T follicular helper cell (primary cell): ENCODE data around the gene KRTAP12-2.
A peak's percentile ranks its signal among the peaks of the same experiment; 100 is the strongest.
"Not testable (repeated sequence)": the region's sequence is repeated elsewhere in the genome, so short reads cannot be mapped to it uniquely, and the experiment has no call there.

Experiments used
- DNase-seq: peaks from one replicate; pipeline ENCODE4 v3.0.0-alpha.2; 2020; ENCODE audit warnings: low read depth

Gene KRTAP12-2

DNA sequence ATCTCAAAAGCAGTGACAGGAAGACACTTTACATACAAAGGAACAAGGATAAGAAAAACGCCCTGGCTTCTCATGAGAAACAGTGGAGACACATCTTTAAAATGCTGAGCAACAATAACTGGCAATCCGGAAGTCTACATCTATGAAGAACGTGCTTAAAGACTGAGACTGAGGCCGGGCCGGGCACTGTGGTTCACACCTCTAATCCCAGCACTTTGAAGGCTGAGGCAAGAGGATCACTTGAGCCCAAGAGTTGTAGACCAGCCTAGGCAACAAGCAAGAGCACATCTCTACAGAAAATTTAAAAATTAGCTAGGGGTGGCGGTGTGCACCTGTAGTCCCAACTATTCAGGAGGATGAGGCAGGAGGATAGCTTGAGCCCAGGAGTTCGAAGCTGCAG lies 17.4 kb upstream of the KRTAP12-2 start:
- DNase-seq, result no peak

DNA sequence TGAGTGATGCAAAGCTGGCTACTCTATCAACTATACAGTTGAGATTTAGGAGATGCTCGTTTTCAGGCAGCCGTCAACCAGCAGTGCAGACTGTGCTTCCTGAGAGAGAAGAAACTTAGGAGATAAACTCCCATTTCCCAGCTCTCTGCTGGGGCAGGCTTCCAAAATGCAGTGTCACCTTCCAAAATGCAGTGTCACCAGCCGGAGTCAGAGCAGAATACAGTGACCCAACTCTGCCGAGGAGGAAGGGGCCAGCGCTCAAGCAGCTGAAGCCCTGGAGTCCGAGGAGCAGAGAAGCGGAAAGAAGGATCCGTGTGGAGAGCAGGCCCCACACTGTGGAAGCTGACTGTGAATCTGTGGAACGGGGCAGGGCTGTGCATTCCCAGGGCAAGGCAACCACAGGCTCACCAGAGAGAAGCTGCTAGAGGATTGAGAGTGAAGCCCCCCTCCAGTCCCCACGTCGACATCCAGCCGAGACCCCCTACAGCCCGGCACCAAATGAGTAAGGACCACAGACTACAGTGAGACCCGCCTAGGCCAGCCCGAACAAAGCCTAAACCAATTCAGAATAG lies 15.9 kb upstream of the KRTAP12-2 start:
- DNase-seq, result no peak

DNA sequence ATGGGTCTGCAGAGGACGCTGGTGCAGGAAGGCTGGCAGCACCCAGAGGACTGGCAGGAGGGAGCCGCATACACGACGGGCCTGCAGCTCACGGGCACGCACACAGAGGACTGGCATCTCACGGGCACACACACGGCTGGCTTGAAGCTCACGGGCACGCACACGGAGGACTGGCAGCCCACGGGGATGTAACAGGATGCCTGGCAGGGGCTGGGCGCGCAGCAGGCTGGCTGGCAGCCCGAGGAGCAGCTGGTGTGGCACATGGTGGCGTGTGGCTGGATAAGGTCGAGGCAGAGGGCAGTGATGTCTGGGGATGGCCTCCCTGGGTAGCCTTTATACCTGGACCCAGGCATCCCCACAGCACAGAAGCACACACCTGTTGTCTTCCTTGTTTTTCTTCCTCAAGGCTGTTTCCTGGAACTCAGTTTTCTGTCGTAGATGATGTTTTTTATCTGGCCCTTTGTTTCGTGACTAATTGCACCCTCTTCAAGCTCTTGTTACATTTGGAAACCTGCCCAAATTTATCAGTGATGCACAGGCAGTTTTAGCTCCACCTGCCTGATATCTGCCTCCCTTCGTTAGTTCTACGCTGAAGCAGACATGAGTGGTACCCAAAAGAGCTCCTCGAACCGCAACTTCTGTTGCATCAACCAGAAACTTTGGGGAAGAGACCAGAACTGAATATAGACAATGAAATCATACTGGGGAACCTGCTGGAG lies 15.3 kb upstream of the KRTAP12-2 start, which contains the start of gene KRTAP12-1:
KRTAP12-1 (minus strand) TSS at position 303 of the 719 bp plus-strand sequence; CDS start at position 263, 40 bp downstream.
- DNase-seq, result no peak

DNA sequence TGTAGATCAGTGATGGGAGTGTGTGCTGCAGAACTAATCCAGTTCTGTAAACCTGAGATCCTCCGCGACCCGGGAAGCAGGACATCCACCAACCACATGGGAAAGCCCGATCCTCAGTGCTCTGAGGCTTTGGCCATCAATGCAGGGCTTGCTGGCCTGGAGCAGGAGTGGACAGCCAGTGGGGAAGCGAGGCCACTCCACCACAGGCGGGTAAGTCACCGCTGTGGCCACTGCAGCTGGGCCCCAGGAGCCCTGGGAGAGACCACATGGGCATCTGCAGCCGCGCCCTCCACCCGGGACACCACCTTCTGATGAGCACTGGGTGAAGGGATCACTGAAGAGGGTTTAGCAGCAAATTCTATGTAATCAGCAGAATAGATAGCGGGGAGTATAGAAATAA lies 14.4 kb upstream of the KRTAP12-2 start:
- no peak for DNase-seq

DNA sequence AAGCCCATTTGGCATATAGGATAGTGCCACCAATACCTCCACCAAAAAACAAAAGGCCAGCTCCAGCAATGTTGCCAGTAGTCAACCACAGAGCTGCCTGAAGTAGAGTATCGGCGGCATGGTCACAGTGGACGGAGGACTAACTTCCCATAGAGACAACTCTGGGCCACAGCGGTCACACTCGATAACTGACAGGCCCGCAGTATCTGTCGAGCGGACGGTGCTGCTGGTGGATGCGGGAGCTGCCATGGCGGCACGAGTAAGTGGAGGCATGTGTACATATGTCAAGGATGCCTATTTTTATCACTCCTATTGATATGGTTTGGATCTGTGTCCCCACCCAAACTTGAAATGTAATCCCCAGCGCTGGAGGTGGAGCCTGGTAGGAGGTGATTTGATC lies 11.2 kb upstream of the KRTAP12-2 start:
- DNase-seq, result no peak

DNA sequence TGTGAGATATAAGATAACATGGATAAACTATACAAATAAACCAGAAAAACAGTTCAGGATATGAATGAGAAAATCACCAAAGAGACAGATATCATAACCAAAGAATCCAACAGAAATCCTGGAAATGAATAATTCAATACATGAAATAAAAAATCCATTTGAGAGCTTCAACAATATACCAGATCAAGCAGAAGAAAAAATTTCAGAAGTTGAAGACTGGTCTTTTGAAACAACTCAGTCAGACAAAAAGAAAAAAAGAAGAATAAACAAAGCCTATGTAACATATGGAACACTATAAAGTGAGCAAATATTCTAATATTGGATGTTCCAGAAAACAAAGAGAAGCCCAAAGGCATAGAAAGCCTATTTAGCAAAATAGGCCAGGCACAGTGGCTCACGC lies 5.2 kb upstream of the KRTAP12-2 start:
- no peak for DNase-seq

- no peak for DNase-seq
These were observed 4.1 kb upstream of the KRTAP12-2 start for GRCh38 chr21:44670642-44671432.

GRCh38 chr21:44667612-44668011 lies 885 bp upstream of the KRTAP12-2 start:
- DNase-seq, result no peak

DNA sequence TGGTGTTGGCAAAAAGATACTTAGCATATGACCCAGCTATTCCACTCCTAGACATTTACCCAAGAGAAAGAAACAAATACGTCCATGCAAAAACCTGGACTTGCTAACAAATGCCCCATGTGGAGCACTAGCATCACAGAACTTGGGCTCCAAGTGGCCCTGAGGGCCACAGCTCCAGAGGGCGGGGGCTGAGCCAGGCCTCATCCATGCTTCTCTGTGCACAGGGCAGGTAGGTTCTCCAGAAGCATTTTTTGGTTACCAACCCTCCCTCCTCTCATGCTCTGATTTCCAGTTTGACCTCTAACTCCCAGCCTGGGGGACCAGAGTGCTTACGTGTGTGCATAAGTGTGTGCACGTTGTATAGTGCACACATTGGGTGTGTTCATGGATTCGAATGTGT lies 2.0 kb downstream of the KRTAP12-2 start:
- DNase-seq, result no peak

GRCh38 chr21:44661567-44661966 lies 5.2 kb downstream of the KRTAP12-2 start:
- not testable (repeated sequence) for DNase-seq

DNA sequence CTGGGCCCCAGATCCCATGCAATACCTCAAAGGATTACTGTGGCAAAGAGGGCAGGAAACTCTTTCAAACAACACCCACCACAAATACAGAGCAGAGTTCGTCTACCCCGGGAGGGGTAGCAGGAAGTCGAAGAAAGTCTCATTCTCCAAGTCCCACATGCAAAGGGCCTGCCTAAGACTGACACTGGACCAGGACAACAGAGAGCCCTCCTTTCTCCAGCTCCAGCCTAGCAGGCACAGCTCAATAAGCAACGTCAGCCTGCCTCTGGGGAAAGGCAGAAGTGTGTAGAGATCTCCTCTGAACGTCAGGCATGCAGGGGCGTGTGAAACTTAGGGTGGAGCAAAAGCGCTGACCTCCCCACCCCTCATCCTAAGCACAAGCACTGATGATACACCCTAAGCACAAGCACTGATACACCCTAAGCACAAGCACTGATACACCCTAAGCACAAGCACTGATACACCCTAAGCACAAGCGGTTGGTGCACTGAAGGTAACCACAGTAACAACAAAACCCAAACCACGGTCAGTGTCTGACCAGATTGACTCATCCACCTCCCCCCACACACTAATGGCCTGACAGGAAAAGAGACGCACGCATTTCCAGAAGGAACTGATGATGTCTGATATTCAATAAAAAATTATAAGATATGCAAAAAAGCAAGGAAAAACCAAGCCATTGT lies 7.7 kb downstream of the KRTAP12-2 start:
- DNase-seq, result no peak

GRCh38 chr21:44658541-44658910 lies 8.2 kb downstream of the KRTAP12-2 start:
- no peak for DNase-seq

DNA sequence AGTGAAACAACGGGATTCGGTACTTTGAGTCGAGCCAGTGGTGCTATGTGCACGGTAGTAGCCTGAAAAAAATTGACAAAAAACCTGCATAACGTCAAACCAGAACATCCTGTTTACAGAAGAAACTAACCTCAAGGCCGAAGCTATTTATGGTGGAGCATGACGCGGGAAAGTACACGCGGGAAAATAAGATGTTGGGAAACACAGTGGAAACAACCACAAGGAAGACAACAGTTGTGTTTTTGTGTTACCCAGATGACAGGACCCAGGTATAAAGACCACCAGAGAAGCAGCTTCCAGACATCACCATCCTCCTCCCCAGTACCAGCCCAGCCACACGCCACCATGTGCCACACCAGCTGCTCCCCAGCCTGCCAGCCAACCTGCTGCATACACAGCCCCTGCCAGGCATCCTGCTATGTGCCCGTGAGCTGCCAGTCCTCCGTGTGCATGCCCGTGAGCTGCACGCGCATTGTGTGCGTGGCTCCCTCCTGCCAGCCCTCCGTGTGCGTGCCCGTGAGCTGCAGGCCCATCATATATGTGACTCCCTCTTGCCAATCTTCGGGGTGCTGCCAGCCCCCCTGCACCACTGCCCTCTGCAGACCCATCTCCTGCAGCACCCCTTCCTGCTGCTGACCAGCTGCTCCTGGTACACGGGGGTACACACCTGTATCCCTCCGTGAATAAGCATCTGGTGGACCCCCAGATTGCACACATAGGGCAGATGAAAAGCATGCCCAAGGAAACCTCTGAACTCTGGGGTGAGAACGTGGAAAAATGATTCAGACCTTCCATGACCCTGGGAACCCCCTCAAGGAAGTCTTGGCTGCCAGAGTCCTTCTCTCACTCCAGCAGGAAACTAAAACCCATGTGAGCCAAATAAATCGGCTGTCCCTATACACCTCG lies 8.8 kb downstream of the KRTAP12-2 start, which contains the start of gene KRTAP12-3:
KRTAP12-3 (plus strand) TSS at position 298 of the 906 bp plus-strand sequence; CDS start at position 346, 48 bp downstream.
- peak; percentile 67 for DNase-seq

DNA sequence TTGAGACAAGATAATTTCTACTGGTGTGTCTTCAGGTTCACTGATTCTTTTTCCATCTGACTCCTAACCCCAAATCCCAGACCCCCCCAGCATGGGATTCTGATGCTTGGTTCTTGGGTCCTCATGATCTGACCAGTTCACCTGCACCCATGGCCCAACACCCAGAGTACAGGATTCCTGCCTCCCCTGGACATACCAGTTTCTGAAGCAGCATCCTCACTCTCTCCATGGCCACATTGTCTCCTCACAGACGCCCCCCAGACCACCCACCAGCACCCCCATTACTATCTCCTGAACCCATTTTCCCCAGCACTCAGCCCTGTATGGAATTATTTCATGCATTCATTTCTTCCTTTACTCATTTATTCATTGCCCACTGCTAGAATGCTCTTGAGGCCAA lies 9.9 kb downstream of the KRTAP12-2 start:
- no peak for DNase-seq

- no peak for DNase-seq
These were observed 12.1 kb downstream of the KRTAP12-2 start, which contains the start of gene KRTAP12-4 for GRCh38 chr21:44654576-44655175. Gene KRTAP12-4, minus strand, starts transcription at chr21:44654659. Its CDS starts 45 bp downstream, at chr21:44654614.

GRCh38 chr21:44653656-44654575 lies 12.8 kb downstream of the KRTAP12-2 start:
- DNase-seq, result peak; percentile 66

- DNase-seq, result no peak
These were observed 13.6 kb downstream of the KRTAP12-2 start for GRCh38 chr21:44653123-44653522.

DNA sequence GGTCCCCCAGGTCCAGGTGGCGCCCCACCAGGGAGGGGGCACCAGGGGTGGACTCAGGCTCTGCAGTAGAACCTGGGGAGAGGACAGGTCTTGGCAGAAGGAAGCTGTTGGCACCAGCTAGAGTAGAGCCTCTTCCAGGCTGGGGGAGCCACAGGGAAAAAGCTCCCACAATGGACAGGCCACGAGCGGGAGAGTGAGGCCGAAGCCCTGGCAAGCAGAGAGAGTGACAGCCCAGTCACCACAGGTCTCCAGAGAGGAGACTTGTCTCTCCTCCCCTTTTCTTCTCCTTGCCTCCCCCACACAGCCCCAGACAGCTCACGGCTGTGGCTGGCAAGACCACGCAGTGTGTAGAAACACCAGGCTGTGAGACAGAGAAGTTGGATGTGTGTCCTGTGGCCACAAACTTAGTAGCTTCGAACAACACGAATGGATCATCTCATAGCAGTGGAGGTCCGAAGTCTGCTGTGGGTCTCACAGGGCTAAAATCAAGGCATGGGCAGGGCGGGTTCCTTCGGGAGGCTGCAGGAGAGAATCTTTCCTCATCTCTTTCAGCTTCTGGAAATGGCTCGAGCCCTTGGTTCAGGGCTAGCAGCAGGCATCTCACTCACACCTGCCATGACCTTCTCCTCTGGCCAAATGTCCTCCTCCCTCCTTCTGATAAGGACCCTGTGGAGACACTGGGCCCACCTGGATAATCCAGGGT lies 15.6 kb downstream of the KRTAP12-2 start:
- DNase-seq, result no peak
